GF-D8 (cell line): ENCODE measurements around the gene CRB2.

Source experiments
- DNase-seq: peaks from one replicate; lab custom pipeline; 2025; lab: John Stamatoyannopoulos, UW

Gene CRB2

DNA sequence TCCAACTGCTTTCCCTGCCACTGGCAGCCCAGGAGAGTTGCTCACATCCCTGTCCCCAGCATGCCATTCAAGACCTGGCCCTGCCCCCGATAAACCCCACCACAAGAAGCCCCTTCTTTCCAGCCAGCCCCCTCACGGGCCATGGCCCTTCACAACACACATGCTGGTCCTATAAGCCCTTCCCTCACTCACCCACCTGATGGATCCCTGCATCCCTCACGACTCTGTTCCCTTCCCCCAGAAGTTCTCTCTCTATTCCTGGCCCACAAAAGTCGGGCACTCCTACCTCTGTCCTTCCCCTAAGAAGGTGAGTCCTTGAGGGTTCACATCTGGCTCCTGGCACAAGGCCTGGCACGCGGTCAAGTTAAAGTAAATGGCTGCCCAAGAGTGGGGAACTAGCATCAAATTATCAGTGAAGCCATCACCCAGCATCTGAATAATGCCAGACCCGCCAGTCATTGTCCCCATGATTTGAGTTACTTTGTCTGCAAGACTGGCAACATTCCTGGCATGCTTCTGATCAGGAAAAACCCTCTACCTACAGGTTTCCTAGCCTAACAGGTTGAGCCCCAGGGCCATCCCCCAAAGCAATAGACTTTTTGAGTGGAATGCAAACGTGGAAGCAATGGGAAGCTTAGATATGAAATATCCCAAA is 65.9 kb downstream of the CRB2 start:
- DNase-seq, result no peak

DNA sequence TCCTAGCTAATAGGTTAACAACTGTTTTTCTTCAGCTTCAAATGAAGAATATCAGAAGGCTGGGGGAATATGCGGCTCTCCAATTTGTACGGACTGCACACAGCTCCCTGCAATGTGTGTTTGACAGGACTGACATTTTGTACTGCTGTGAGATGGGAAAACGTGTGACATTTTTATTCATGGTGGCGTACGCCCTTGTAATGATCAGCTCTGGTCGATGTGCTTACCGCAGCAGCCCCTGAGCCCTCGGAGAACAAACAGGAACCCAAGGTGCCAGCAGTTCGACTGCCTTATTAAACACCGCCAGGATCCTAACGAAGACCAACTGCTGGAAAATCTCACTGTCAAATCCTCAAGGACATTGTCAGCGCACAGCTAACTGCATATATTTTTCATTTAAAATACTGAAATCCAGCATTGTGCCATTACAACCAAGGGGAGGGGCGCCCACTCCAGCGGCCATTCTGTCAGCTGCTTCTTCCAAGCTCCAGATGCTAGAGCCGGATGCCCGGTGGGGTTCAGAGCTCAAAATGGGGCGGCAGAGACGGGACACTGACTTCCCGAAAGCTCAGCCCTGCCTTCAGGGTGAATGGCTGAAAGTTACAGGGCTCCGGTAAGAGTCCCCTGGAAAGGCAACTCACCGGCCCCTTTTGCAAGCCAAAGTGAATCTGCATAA is 66.8 kb downstream of the CRB2 start:
- no peak for DNase-seq

DNA sequence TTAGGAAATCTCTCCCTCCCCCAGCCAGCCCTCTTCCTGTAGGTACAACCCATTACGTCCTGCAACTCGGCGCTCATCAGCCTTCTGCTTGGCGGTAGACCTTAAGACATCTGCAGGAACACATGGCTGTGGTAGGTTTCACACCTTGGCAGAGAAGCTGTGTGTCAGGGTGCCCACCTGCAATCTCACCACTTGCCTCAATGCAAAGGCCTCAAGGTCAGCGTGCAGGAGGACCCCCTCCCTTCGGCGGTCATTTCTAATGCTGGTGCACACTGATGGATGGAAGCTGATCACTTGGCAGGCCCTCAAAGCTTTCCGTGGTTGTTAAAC is 67.3 kb downstream of the CRB2 start:
- no peak for DNase-seq

- DNase-seq, result no peak
Observed at GRCh38 chr9:123424131-123424530, 68.1 kb downstream of the CRB2 start.

DNA sequence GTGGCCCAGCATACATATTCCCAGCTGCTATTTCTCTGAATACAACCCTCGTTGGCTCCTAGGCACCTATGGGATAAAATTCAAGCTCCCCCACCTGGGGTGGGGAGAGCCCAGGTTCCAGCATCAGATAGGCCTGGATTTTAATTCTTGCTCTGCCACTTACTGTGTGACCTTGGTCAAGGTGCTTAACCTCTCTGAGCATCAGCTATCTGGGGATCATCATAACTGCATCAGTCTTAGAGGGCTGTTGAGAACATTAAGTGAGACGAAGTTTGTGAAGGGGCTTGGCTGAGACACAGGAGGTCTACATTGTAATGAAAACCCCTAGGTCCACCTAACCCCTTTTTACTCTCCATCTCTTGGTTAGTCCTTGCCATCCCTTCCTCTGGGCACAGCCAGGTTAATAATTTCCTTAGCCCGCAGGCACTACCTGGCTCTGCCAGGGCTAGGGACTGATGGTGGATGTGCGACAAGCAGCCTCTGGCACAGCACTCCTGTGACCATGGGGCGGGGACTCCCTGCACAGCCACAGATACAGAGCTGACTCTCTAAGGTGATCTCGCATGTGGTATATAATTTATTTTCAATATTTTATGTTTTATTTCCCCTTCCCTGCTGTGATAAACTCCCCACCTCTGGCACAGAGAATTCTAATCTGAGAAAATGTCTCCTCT is 68.7 kb downstream of the CRB2 start:
- DNase-seq, result no peak

DNA sequence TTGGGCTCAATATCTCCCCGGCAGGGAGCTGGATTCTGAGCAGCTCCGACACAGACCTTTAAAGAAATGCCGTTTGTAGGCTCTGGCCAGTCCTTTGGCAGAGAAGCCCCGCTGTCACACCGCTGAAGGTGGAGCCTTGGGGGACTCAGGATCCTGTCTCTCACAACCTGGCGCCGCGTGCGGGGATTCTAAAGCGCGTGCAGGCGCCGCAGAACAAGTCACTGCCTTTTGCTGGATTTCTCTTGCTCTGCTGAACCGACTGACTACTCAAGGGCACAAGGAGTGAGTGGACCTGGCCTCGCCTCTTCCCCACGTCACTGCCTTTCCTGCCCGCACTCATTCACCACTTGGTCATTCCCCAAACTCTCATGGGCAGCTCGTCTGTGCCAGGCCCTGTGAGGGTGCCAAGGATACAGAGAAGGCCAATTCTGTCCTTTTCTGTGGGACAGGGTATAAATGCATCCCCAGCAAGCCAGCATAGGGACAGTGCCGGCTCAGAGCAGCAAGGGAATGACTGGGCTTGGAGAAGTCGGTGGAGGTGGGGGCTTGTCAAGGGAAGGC is 69.3 kb downstream of the CRB2 start:
- no peak for DNase-seq

DNA sequence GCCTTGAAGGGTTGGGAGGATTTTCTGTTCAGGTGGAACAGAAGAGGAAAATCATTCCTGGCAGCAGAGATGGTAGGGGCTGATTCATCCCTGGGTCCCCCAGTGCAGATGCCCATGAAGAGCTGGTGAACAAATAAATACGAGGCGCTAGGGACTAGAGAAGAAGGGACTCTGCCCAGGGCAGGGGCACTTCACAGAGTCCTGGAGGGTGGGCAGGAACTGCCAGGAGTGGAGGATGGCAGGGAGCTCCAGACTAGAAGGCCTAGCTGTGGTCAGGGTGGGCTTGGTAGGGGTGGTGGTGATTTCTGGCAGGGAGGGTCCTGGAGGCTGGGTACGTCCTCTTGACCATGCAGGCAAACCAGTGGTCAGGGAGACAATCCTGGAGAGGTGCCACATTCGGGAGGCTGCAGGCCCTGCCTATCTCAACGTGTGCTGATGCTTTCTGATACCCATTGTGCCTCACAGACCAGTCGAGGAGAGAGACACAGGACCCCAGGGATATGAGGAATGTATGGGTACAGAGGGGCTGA is 69.9 kb downstream of the CRB2 start:
- DNase-seq, result no peak

DNA sequence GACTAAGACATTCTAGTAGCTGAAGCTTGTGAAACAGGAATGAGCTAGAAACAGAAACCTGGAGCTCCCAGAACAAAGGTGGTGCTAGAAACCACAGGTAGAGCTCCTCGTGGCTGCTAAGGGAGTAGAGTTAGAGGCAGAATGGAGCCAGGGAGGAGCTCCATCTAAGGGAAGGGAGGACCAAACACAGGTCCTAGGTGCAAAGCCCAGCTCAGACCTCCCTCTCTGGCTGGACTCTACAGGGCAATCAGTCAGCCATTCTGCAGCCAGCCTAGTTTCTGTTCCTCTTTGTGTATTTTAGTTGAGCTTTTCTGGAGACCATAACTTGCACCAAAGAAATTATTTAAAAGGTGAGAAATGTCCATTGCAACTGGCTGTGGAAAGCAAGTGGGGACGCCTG is 70.4 kb downstream of the CRB2 start:
- no peak for DNase-seq
